Suprapubic skin (tissue), 4 donors: Measurements from ENCODE around the gene TNS1.

ENCODE experiments used
- CTCF ChIP-seq, 2 donors: fragments of 200-600 bp in 1 of 2; fragments of 450-650 bp in 1 of 2; sonication (generic) in 1 of 2; IDR thresholded peaks; one replicate each; pipeline ENCODE4 v1.5.1; 2016 to 2019; ENCODE audit warnings: antibody characterized with exemption in 2 of 2, mild to moderate bottlenecking in 1 of 2, moderate library complexity in 1 of 2
- EP300 ChIP-seq: sonication (generic); formaldehyde crosslinking; IDR thresholded peaks from one replicate; pipeline ENCODE4 v1.6.1; 2017; ENCODE audit warnings: antibody characterized with exemption
- POLR2A ChIP-seq, 2 donors: fragments of 450-650 bp; IDR thresholded peaks; one replicate each; pipeline ENCODE4 v1.6.1; 2017; ENCODE audit warnings: antibody characterized with exemption in 2 of 2, mild to moderate bottlenecking in 2 of 2, moderate library complexity in 2 of 2
- POLR2AphosphoS5 ChIP-seq, 3 donors: sonication (generic); formaldehyde crosslinking; IDR thresholded peaks; one replicate each; pipeline ENCODE4 v1.6.1; 2017; ENCODE audit warnings: antibody characterized with exemption in 3 of 3

- TF ChIP-seq CTCF (IDR thresholded peaks at IDR 0.05) = no peak
- TF ChIP-seq EP300 = no peak
- no peak for TF ChIP-seq POLR2AphosphoS5 (IDR thresholded peaks at IDR 0.05)
- TF ChIP-seq POLR2A (IDR thresholded peaks at IDR 0.05) = no peak
Measured at GRCh38 chr2:217983276-217984233, 19.2 kb downstream of the TNS1 start.
